CD1c-positive myeloid dendritic cell (primary cell): ENCODE measurements around the gene ZC4H2.
"Not testable (repeated sequence)": the region's sequence is repeated elsewhere in the genome, so short reads cannot be mapped to it uniquely, and the experiment has no call there.

Experiments
- DNase-seq: peaks from one replicate; pipeline ENCODE4 v3.0.0-alpha.2; 2016; ENCODE audit errors: extremely low spot score

ZC4H2 gene, protein sequence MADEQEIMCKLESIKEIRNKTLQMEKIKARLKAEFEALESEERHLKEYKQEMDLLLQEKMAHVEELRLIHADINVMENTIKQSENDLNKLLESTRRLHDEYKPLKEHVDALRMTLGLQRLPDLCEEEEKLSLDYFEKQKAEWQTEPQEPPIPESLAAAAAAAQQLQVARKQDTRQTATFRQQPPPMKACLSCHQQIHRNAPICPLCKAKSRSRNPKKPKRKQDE

DNA sequence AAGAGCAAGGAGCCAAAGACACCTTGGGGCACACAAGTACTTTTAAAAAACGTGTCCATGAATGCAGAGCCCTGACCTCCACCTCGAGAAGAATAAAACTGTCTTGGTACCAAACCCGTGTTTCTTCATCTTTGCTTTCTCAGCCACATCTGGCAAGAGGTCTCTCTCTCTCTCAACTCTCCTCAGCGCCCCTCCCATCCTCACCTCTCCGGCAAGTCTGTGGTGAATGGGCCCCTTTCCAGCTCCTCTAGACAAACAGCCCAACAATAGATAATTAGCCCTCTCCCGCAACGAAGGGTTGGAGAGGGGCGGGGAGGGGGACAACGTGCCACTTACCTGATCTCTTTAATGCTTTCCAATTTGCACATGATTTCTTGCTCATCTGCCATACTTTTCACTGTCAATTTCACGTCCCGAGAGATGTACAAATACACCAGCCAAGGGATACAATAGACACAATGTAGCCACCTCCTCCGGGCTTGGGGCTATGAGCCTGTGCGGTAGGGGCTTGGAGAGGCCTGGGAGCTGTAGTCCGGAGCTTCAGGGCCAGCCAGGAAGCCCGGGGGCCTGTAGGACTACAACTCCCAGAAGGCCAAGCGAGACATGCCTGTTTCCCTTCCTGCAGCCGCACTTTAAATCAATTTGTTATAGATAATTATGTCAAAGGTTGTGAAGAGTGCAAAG, at the start of gene ZC4H2:
Gene ZC4H2, minus strand, starts transcription at position 462 of the 684 bp plus-strand sequence. Its CDS starts 73 bp downstream, at position 389.
- peak; percentile 62 for DNase-seq

GRCh38 chrX:65017451-65017850, 41.2 kb upstream of the ZC4H2 start:
- DNase-seq, result no peak

- no peak for DNase-seq
These were observed 38.0 kb upstream of the ZC4H2 start for GRCh38 chrX:65014230-65014629.

GRCh38 chrX:65009459-65009858, 33.2 kb upstream of the ZC4H2 start:
- no peak for DNase-seq

- not testable (repeated sequence) for DNase-seq
These were observed 26.0 kb upstream of the ZC4H2 start for GRCh38 chrX:65002208-65002607.

DNA sequence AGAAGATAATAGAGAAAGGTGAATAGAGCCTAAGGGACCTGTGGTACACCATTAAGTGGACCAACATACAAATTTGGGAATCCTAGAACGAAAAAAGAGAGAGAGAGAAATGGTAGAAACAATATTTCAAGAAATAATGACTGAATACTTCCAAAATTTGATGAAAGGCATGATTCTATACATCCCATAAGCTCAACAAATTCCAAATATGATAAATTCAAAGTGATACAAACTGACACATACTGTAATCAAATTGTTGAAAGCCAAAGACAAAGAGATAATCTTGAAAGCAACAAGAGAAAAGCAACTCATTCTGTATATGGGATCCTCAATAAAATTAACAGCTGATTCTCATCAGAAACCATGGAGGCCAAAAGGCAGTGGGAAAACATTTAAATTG, 20.6 kb upstream of the ZC4H2 start:
- no peak for DNase-seq

DNA sequence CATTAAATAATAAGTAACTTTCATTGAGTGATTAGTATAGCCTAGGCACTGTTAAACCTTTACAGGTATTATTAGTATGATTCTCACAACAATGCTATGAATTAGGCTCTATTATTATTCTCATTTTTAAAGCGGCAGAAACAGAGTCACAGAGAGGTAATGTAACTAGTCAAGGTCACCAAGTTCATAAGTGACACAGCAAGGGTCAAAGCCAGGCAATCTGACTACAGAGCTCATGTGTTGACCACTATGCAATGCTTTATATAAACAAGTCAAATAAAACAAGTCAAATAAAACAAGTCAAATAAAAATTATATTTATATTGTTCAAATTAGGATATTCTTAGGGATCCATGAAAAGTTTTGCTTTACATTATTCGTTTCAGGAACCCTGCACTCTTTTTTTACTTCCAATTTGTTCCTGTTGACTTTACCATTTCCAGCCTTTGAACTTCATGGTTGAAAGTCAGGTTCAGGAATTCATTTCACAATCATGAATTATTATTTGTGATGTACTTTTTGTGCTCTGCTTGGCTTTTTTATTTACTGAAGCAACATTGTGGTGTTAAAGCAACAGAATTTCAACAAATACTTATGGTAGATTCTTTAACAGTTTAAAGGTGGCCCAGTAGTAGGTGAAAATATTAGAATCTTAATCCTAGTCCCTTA, 18.0 kb upstream of the ZC4H2 start:
- no peak for DNase-seq

DNA sequence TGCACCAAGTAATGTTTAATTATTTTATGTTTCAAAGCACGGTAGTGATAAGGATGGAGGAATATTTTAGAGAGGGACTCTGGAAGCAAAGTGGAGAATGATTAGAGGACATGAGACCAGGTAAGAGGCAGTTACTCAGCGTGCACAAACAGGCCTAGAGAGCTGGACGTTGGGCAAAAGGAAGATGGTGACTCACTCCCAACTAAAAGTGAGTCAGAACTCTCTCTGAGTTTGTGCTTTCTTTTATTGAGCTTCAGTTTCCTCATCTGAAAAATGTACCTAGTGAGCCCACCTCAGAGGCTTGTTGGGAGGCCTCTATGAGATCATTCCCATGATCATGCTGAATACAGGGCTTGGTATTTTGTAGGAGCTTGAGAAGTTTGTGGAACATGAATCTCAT, 1.6 kb upstream of the ZC4H2 start:
- no peak for DNase-seq

DNA sequence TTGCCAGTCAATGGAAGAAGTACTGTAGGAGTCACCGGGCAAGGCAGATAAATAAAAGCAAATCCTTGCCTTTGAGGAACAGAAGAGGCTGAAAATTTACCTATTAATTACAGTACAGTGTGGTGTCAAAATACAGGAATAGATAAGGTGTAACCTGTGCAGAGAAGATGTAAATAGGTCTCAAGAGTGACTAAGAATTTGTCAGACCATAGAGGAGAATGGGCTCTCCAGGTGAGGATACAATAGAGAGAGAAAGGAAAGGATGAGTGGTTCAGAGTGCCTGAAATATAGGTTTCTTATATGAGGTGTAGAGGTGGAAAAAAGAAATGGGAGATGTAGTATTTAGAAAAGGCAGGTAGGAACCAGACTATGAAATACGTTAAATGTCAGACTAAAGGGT, 801 bp upstream of the ZC4H2 start:
- DNase-seq, result no peak

GRCh38 chrX:64976673-64977040, 407 bp upstream of the ZC4H2 start:
- DNase-seq, result no peak

- DNase-seq, result peak; percentile 1
These were observed 759 bp downstream of the ZC4H2 start for GRCh38 chrX:64975491-64975890.

GRCh38 chrX:64925480-64925879, 50.8 kb downstream of the ZC4H2 start:
- no peak for DNase-seq

DNA sequence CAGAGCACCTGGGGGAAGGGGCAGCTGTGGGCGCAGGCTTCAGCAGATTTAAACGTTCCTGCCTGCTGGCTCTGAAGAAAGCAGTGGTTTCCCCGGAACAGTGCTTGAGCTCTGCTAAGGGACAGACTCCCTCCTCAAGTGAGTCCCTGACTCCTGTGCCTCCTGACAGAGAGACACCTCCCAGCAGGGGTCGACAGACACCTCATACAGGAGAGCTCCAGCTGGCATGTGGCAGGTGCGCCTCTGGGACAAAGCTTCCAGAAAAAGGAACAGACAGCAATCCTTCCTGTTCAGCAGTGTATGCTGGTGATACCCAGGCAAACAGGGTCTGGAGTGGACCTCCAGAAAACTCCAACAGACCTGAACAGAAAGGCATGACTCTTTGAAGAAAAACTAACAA, 68.1 kb downstream of the ZC4H2 start:
- no peak for DNase-seq

- DNase-seq, result peak; percentile 5
These were observed 81.7 kb downstream of the ZC4H2 start for GRCh38 chrX:64894454-64895038.

DNA sequence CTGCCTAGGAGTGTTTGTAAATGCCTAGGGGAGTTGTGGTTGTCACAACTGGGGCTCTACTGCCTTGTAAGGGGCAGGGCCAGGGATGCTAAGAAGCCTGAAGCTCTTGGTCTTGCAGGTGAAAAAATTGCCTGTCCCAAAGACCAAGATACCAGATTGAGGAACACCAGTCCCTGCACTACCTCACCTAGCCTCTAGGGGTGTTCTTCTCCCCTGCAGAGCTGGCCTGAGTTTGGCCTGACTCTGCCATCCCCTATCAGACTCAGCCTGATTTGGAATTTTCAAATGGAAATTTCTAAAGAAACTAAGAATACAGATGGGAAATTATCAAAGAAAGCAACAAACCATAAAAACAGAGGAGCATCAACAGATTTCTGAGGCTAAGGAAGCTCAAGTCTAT, 90.4 kb downstream of the ZC4H2 start:
- DNase-seq, result no peak

DNA sequence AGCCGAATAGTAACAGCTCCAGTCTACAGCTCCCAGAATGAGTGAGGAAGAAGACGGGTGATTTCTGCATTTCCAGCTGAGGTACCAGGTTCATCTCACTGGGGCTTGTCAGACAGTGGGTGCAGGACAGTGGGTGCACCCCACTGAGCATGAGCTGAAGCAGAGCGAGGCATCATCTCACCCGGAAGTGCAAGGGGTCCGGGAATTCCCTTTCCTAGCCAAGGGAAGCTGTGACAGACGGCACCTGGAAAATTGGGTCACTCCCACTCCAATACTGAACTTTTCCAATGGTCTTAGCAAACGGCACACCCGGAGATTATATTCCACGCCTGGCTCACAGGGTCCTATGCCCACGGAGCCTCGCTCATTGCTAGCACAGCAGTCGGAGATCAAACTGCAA, 97.5 kb downstream of the ZC4H2 start:
- not testable (repeated sequence) for DNase-seq

GRCh38 chrX:64867217-64867616, 109.0 kb downstream of the ZC4H2 start:
- no peak for DNase-seq
